Endothelial cell of umbilical vein (primary cell): ENCODE data around the gene MYCBP. TPM values are rescaled to one million over a fixed set of nuclear protein-coding genes. Genes with fewer than 3 reads are reported as not detected.

ENCODE experiments used
- BruUV-seq: library from RNA; stranded (reverse); fragments of 400-500 nt; replicated peaks from 2 replicates; lab custom pipeline; 2021; lab: Mats Ljungman, UMichigan
- CTCF ChIA-PET: fragments of 300-600, 350-600 bp; sonication (Branson Sonifier 250); formaldehyde crosslinking; loops from one replicate; lab custom pipeline; 2021; ENCODE audit warnings: antibody characterized with exemption, inconsistent platforms; lab: Charles Lee
- POLR2A ChIA-PET: fragments of 300-600, 350-600 bp; sonication (Branson Sonifier 250); formaldehyde crosslinking; loops from one replicate; lab custom pipeline; 2021; ENCODE audit warnings: antibody characterized with exemption, inconsistent platforms; lab: Charles Lee
- DNase-seq: peaks from one replicate; pipeline ENCODE4 v3.0.0-alpha.2; 2011; ENCODE audit warnings: low read depth, low spot score
- FAIRE-seq: peaks from 2 replicates; lab custom pipeline; 2011; peaks lifted over from hg19 to GRCh38; lab: Jason Lieb, UNC
- H2AFZ ChIP-seq: 2 replicates; pipeline ENCODE4 v1.6.0; 2012; ENCODE audit warnings: low read depth, low read length, control low read depth, inconsistent platforms
- H3K27ac ChIP-seq: 2 replicates; pipeline ENCODE4 v1.5.1; 2011; ENCODE audit warnings: low read depth, mild to moderate bottlenecking, control low read depth, low read length, moderate library complexity; ENCODE audit not compliant: insufficient read depth
- H3K27me3 ChIP-seq, 2 experiments: 2 replicates each; pipeline versions ENCODE4 v1.6.0 to v1.6.1; 2011; ENCODE audit warnings: low read length in 2 of 2, mixed read lengths in 1 of 2; ENCODE audit not compliant: control insufficient read depth in 2 of 2, insufficient read depth in 2 of 2
- H3K36me3 ChIP-seq, 2 experiments: 2 replicates in 1 of 2; 3 replicates in 1 of 2; pipeline ENCODE4 v1.5.1; 2011; ENCODE audit warnings: low read length in 2 of 2, mild to moderate bottlenecking in 1 of 2, moderate library complexity in 1 of 2; ENCODE audit not compliant: control insufficient read depth in 2 of 2, insufficient read depth in 2 of 2; ENCODE audit errors: extremely low read depth in 1 of 2
- H3K4me1 ChIP-seq: 3 replicates; pipeline ENCODE4 v1.5.1; 2011; ENCODE audit warnings: mild to moderate bottlenecking, low read length; ENCODE audit not compliant: control insufficient read depth, insufficient read depth; ENCODE audit errors: extremely low read depth
- H3K4me2 ChIP-seq: 2 replicates; pipeline ENCODE4 v1.6.1; 2011; ENCODE audit warnings: low read length, control low read depth, mixed read lengths; ENCODE audit not compliant: insufficient read depth
- H3K4me3 ChIP-seq, 3 experiments: fragments of 200-600 bp in 1 of 3; sonication (generic), shearing (Covaris generic) in 1 of 3; replicated peaks in 1 of 3; 2 replicates each; pipeline ENCODE4 v1.5.1; 2011 to 2016; ENCODE audit warnings: control low read depth in 3 of 3, low read length in 3 of 3, mild to moderate bottlenecking in 2 of 3, inconsistent platforms in 1 of 3, low read depth in 1 of 3, moderate library complexity in 1 of 3; ENCODE audit not compliant: insufficient read depth in 1 of 3
- H3K79me2 ChIP-seq: 2 replicates; pipeline ENCODE4 v1.6.0; 2012; ENCODE audit warnings: low read length, inconsistent platforms; ENCODE audit not compliant: control insufficient read depth, insufficient read depth
- H3K9ac ChIP-seq: replicated peaks from 2 replicates; pipeline ENCODE3; 2011; ENCODE audit warnings: low read length, control low read depth; ENCODE audit not compliant: insufficient read depth; ENCODE audit errors: extremely low read depth
- H3K9me1 ChIP-seq: replicated peaks from 3 replicates; pipeline ENCODE4 v1.6.0; 2011; ENCODE audit warnings: mild to moderate bottlenecking, low read length; ENCODE audit not compliant: control insufficient read depth, insufficient read depth; ENCODE audit errors: extremely low read depth
- H3K9me3 ChIP-seq: replicated peaks from 2 replicates; pipeline ENCODE4 v1.5.1; 2012; ENCODE audit warnings: low read length, inconsistent platforms; ENCODE audit not compliant: control insufficient read depth, insufficient read depth
- H4K20me1 ChIP-seq: replicated peaks from 2 replicates; pipeline ENCODE3; 2011; ENCODE audit warnings: mild to moderate bottlenecking, low read length; ENCODE audit not compliant: control insufficient read depth, insufficient read depth; ENCODE audit errors: extremely low read depth
- CTCF ChIP-seq, 2 donors: IDR thresholded peaks; 1 replicate in 1 of 2; 2 replicates in 1 of 2; pipeline ENCODE4 v1.5.1; 2011; ENCODE audit warnings: low read length in 2 of 2, mild to moderate bottlenecking in 2 of 2, moderate library complexity in 2 of 2, control low read depth in 1 of 2, inconsistent platforms in 1 of 2, low read depth in 1 of 2; ENCODE audit not compliant: insufficient read depth in 1 of 2; ENCODE audit errors: extremely low read depth in 1 of 2
- EZH2 ChIP-seq: IDR thresholded peaks from 2 replicates; pipeline ENCODE4 v1.6.1; 2012; ENCODE audit warnings: borderline replicate concordance, low read depth, mild to moderate bottlenecking, moderate library complexity, low read length, inconsistent platforms; ENCODE audit not compliant: severe bottlenecking
- FOS ChIP-seq: IDR thresholded peaks from 2 replicates; pipeline ENCODE4 v1.6.1; 2011; ENCODE audit warnings: mild to moderate bottlenecking, low read length, moderate library complexity, borderline replicate concordance; ENCODE audit not compliant: insufficient read depth
- GATA2 ChIP-seq: IDR thresholded peaks from 2 replicates; pipeline ENCODE4 v1.7.0; 2011; ENCODE audit warnings: low read depth, mild to moderate bottlenecking, moderate library complexity, mixed read lengths, low read length; ENCODE audit not compliant: insufficient read length, insufficient read depth
- JUN ChIP-seq: IDR thresholded peaks from 2 replicates; pipeline ENCODE4 v1.6.1; 2011; ENCODE audit warnings: borderline replicate concordance, low read depth; ENCODE audit not compliant: insufficient read length, insufficient read depth
- MAX ChIP-seq: IDR thresholded peaks from 2 replicates; pipeline ENCODE4 v1.6.1; 2011; ENCODE audit not compliant: insufficient read depth, insufficient read length
- MYC ChIP-seq: IDR thresholded peaks from one replicate; pipeline ENCODE4 v1.6.1; 2011; ENCODE audit warnings: mild to moderate bottlenecking, low read depth, low read length
- POLR2A ChIP-seq: IDR thresholded peaks from 2 replicates; pipeline ENCODE4 v1.6.1; 2012; ENCODE audit warnings: low read depth, mild to moderate bottlenecking, control low read depth, low read length
- POLR2AphosphoS5 ChIP-seq: IDR thresholded peaks from 2 replicates; pipeline ENCODE4 v1.6.1; 2012; ENCODE audit warnings: low read depth, mild to moderate bottlenecking, control low read depth, low read length, moderate library complexity; ENCODE audit not compliant: insufficient read depth
- dilution Hi-C: fragments of 300-500 bp; cut with MboI; formaldehyde crosslinking; loops from one replicate; pipeline ENCODE4 v1.15.0; 2019; ENCODE audit warnings: low sequenced_read_pairs; ENCODE audit not compliant: extremely low pct_ligation_motif_present
- intact Hi-C: fragments of 100-400 bp; cut with micrococcal nuclease; formaldehyde crosslinking; loops from one replicate; pipeline ENCODE4 v1.10.0; 2022
- polyA plus RNA-seq, 4 experiments: library from polyadenylated mRNA; depleted of rRNA in 3 of 4; stranded (reverse) in 3 of 4; unstranded in 1 of 4; fragments of >200 nt; gene quantifications; 2 replicates each; pipeline versions ENCODE4 v1.2.1 to v1.2.3, GENCODE V29; 2011 to 2012; ENCODE audit warnings: missing spikeins in 1 of 4
- total RNA-seq: library from RNA; stranded (reverse); gene quantifications from 2 replicates; pipeline ENCODE4 v1.2.3, GENCODE V29; 2021

The MYCBP gene
- total and polyA plus RNA-seq, 2 donors (not counting 3 experiments of a cell fraction or from before 2014, with no cell fraction given): 9.5 to 23.1 TPM

- no TSS peak for BruUV-seq
- FAIRE-seq (no peak), DNase-seq (no peak)
- no peaks in the 10 kb centered on the region for H3K9me3 ChIP-seq
- peaks cover 4% of the 10 kb centered on the region for H3K4me1 ChIP-seq
- H3K27ac ChIP-seq: no peak overlapping the region
- H3K27me3 ChIP-seq: peaks cover 35 to 66% of the 10 kb centered on the region in 2 experiments
- no peak overlapping the region for H2AFZ ChIP-seq
- no peaks in the 10 kb centered on the region for H3K9me1 ChIP-seq
- ChIA-PET CTCF (interaction anchor here (0.9 to 4.0 kb wide), 9 partner anchors 10 to 793 kb away, joined by 3 to 27 read pairs (median 4); no protein-coding TSS in a partner anchor), POLR2A (no interaction called here)
- dilution Hi-C loops (no loop called here), intact Hi-C loops (loop anchor here (5.0 kb wide), 2 partner anchors 92 to 792 kb away; no protein-coding TSS in a partner anchor)
- H3K36me3 ChIP-seq: no peaks in the 10 kb centered on the region
- no peaks in the 10 kb centered on the region for H3K79me2 ChIP-seq
- H3K4me3 ChIP-seq: no peak overlapping the region
- no peak overlapping the region for H3K9ac ChIP-seq
- H3K4me2 ChIP-seq: no peak overlapping the region
- TF ChIP-seq EZH2 (no peak), CTCF (IDR thresholded peaks at IDR 0.05; ENCODE audit: extremely low read depth in 1 of 2, insufficient read depth in 1 of 2, low read depth in 1 of 2, low read length in 2 of 2) (no peak), MYC (no peak), POLR2AphosphoS5 (no peak), POLR2A (no peak), GATA2 (no peak), JUN (no peak), FOS (no peak), MAX (no peak)
- no peaks in the 10 kb centered on the region for H4K20me1 ChIP-seq
Observed at GRCh38 chr1:38819516-38819915, 53.6 kb downstream of the MYCBP start.
